ENCODE measurements around the gene SLC16A6. TPM values are rescaled to one million over a fixed set of nuclear protein-coding genes. Genes with fewer than 3 reads are reported as not detected.

SLC16A6 gene
- polyA plus RNA-seq, 3 donors = 12.3 to 24.7 (median 14.0) TPM

DNA sequence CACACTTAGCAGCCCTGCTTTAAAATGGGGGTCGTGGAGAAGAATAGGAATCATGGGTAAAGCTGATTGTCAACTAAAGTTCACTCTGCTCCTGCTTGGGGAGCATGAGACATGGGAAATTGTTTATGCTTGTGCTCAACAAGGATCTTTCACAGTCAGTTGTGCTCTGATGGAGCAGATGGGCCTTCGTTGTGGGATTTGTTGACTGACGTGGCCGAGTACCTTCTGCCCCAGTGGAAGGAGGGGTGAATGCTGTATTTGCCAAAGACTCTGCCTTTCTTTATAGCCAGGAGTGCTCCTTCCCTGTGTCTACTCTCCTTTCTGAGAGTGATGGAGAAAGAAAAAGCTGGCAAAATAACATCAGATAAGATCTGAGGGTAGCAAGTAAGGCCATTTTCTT is 11.7 kb upstream of the SLC16A6 start:
- no peak overlapping the region for H3K4me3 Mint-ChIP-seq
- H3K27ac ChIP-seq (ENCODE audit: low read depth in 1 of 2, low read length in 2 of 2) = peak overlapping the region in 1 of 2 donors; percentile 1
- no peak overlapping the region for H3K9ac ChIP-seq (ENCODE audit: insufficient read depth, low read length, poor library complexity, severe bottlenecking)
- H3K27ac Mint-ChIP-seq = peak overlapping the region in 2 of 7 donors; percentile 32 to 38
- no peaks in the 10 kb centered on the region for H3K36me3 ChIP-seq (replicated peaks in 1 of 2; ENCODE audit: control insufficient read depth in 1 of 2, insufficient read depth in 2 of 2, low read length in 2 of 2)
- H3K27me3 ChIP-seq (ENCODE audit: control insufficient read depth in 2 of 2, insufficient read depth in 2 of 2, low read length in 2 of 2) = no peaks in the 10 kb centered on the region
- peaks cover 0 to 2% (median 2%) of the 10 kb centered on the region in 3 donors for H3K27me3 Mint-ChIP-seq (ENCODE audit: low read depth in 3 of 3)
- peaks cover 6% of the 10 kb centered on the region for H3K79me2 ChIP-seq (ENCODE audit: insufficient read depth, low read length)
- TF ChIP-seq, protein P1, sequence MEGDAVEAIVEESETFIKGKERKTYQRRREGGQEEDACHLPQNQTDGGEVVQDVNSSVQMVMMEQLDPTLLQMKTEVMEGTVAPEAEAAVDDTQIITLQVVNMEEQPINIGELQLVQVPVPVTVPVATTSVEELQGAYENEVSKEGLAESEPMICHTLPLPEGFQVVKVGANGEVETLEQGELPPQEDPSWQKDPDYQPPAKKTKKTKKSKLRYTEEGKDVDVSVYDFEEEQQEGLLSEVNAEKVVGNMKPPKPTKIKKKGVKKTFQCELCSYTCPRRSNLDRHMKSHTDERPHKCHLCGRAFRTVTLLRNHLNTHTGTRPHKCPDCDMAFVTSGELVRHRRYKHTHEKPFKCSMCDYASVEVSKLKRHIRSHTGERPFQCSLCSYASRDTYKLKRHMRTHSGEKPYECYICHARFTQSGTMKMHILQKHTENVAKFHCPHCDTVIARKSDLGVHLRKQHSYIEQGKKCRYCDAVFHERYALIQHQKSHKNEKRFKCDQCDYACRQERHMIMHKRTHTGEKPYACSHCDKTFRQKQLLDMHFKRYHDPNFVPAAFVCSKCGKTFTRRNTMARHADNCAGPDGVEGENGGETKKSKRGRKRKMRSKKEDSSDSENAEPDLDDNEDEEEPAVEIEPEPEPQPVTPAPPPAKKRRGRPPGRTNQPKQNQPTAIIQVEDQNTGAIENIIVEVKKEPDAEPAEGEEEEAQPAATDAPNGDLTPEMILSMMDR (IDR thresholded peaks at IDR 0.05) = no peak
- H3K9me3 Mint-ChIP-seq = peaks cover 0 to 4% (median 1%) of the 10 kb centered on the region in 7 donors
- no peak overlapping the region for H3K4me2 ChIP-seq (replicated peaks; ENCODE audit: extremely low read depth, low read length, poor library complexity, severe bottlenecking)
- DNase-seq = no peak
- no peak overlapping the region for H2AFZ ChIP-seq (ENCODE audit: insufficient read depth, low read depth, low read length, poor library complexity, severe bottlenecking)
- H4K20me1 ChIP-seq (ENCODE audit: insufficient read depth, low read length) = no peaks in the 10 kb centered on the region
- 100% methylated on average over 1 of the region's 4 CpGs for WGBS (ENCODE audit: insufficient coverage)
- intact Hi-C loops (cut with micrococcal nuclease) = no loop called here
- H3K36me3 Mint-ChIP-seq = peaks cover 9 to 24% of the 10 kb centered on the region in 2 donors
- H3K4me1 ChIP-seq (ENCODE audit: control insufficient read depth in 1 of 2, insufficient read depth in 2 of 2, low read length in 2 of 2) = peaks cover 28 to 40% of the 10 kb centered on the region in 2 donors
- H3K9me3 ChIP-seq (replicated peaks in 1 of 2; ENCODE audit: control insufficient read depth in 1 of 2, insufficient read depth in 1 of 2, low read length in 2 of 2) = no peaks in the 10 kb centered on the region
- H3K4me1 Mint-ChIP-seq = peaks cover 47% of the 10 kb centered on the region
- no peak overlapping the region for H3K4me3 ChIP-seq (replicated peaks in 1 of 3; ENCODE audit: low read depth in 2 of 3, low read length in 3 of 3)

DNA sequence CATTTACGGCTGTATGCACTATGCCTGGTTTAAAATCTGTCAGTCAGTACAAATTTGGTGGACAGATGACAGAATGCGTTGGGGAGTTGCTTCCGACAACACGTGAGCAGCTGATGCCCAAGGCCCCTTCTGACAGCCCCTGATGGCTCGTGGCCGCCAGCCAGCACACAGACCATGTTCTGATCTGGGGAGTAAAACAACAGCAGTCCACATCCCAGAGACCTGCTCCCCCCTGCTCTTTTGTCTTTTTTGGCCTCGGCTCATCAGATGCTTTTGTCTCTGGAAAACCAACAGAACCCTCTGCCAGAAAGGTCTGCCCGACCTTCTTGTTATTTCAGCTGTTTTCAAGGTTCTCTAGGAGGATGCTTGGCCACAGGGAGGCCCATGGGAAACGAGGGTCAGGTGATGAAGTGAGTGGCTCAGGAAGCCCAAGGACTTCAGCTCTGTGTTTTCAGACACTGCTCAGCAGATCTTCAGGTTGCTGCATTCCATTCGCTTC is 11.2 kb upstream of the SLC16A6 start:
- Mint-ChIP-seq H3K27ac (peak overlapping the region in 1 of 7 donors; percentile 32), H3K27me3 (ENCODE audit: low read depth in 3 of 3) (peaks cover 0 to under 1% (median 0%) of the 10 kb centered on the region in 3 donors), H3K4me3 (no peak overlapping the region), H3K9me3 (peaks cover 0 to 4% (median 1%) of the 10 kb centered on the region in 7 donors), H3K4me1 (peaks cover 47% of the 10 kb centered on the region), H3K36me3 (peaks cover 3 to 19% of the 10 kb centered on the region in 2 donors)
- no peak for DNase-seq
- H2AFZ ChIP-seq (ENCODE audit: insufficient read depth, low read depth, low read length, poor library complexity, severe bottlenecking) = no peak overlapping the region
- intact Hi-C loops (cut with micrococcal nuclease) = no loop called here
- H3K79me2 ChIP-seq (ENCODE audit: insufficient read depth, low read length) = peaks cover 6% of the 10 kb centered on the region
- H3K9ac ChIP-seq (ENCODE audit: insufficient read depth, low read length, poor library complexity, severe bottlenecking) = no peak overlapping the region
- 88% methylated on average over 8 of the region's 10 CpGs for WGBS (ENCODE audit: insufficient coverage)
- H3K9me3 ChIP-seq (replicated peaks in 1 of 2; ENCODE audit: control insufficient read depth in 1 of 2, insufficient read depth in 1 of 2, low read length in 2 of 2) = no peaks in the 10 kb centered on the region
- H3K27ac ChIP-seq (ENCODE audit: low read depth in 1 of 2, low read length in 2 of 2) = peak overlapping the region in 1 of 2 donors; percentile 1
- H3K4me1 ChIP-seq (ENCODE audit: control insufficient read depth in 1 of 2, insufficient read depth in 2 of 2, low read length in 2 of 2) = peaks cover 34 to 45% of the 10 kb centered on the region in 2 donors
- H3K36me3 ChIP-seq (replicated peaks in 1 of 2; ENCODE audit: control insufficient read depth in 1 of 2, insufficient read depth in 2 of 2, low read length in 2 of 2) = no peaks in the 10 kb centered on the region
- no peaks in the 10 kb centered on the region for H3K27me3 ChIP-seq (ENCODE audit: control insufficient read depth in 2 of 2, insufficient read depth in 2 of 2, low read length in 2 of 2)
- TF ChIP-seq, protein P1 (IDR thresholded peaks at IDR 0.05) = no peak
- no peak overlapping the region for H3K4me2 ChIP-seq (replicated peaks; ENCODE audit: extremely low read depth, low read length, poor library complexity, severe bottlenecking)
- H4K20me1 ChIP-seq (ENCODE audit: insufficient read depth, low read length) = no peaks in the 10 kb centered on the region
- H3K4me3 ChIP-seq (replicated peaks in 1 of 3; ENCODE audit: low read depth in 2 of 3, low read length in 3 of 3) = no peak overlapping the region
